HepG2 (cell line): ENCODE measurements around the gene TSN. TPM values are rescaled to one million over a fixed set of nuclear protein-coding genes. Genes with fewer than 3 reads are reported as not detected.

Experiments
- ATAC-seq: fragments of 200-7000 bp; cut with Tn5 transposase; 3 replicates; pipeline ENCODE4 v1.9.1; 2020; ENCODE audit warnings: mild to moderate bottlenecking, moderate library complexity
- BruUV-seq: library from RNA; stranded (reverse); fragments of 400-500 nt; replicated peaks from 2 replicates; lab custom pipeline; 2021; lab: Mats Ljungman, UMichigan
- CTCF ChIA-PET: fragments of 300-600 bp; formaldehyde crosslinking; extraction: SDS; loops from one replicate; lab custom pipeline; 2021; ENCODE audit warnings: low total read pairs, inconsistent platforms, low intra/inter-chr PET ratio; lab: Yijun Ruan, JAX
- POLR2A ChIA-PET: fragments of 350-600 bp; sonication (Branson Sonifier 250); formaldehyde crosslinking; loops from one replicate; lab custom pipeline; 2020; ENCODE audit warnings: antibody characterized with exemption, inconsistent platforms; lab: Yijun Ruan, JAX
- DNase-seq: peaks from one replicate; pipeline ENCODE4 v3.0.0-alpha.2; 2015; ENCODE audit warnings: low spot score
- FAIRE-seq: peaks from 3 replicates; lab custom pipeline; 2011; peaks lifted over from hg19 to GRCh38; lab: Jason Lieb, UNC
- H2AFZ ChIP-seq: one replicate; pipeline ENCODE4 v1.6.1; 2011; ENCODE audit warnings: low read length, inconsistent platforms
- H3K27ac ChIP-seq: fragments of 300-600 bp; 3 replicates; pipeline ENCODE4 v1.8.0; 2011; ENCODE audit warnings: mixed run types, mild to moderate bottlenecking, mixed read lengths, low read length, inconsistent platforms; ENCODE audit not compliant: insufficient read depth; ENCODE audit errors: extremely low read length
- H3K27me3 ChIP-seq, 2 experiments: fragments of 200-600 bp in 1 of 2; 2 replicates in 1 of 2; 3 replicates in 1 of 2; pipeline versions ENCODE4 v1.6.0 to v1.8.0; 2011; ENCODE audit warnings: low read length in 2 of 2, mild to moderate bottlenecking in 2 of 2, moderate library complexity in 2 of 2, inconsistent platforms in 1 of 2; ENCODE audit not compliant: insufficient read depth in 2 of 2, control insufficient read depth in 1 of 2
- H3K36me3 ChIP-seq, 2 experiments: fragments of 200-600 bp in 1 of 2; replicated peaks in 1 of 2; 2 replicates in 1 of 2; 3 replicates in 1 of 2; pipeline versions ENCODE4 v1.5.1 to v1.8.0; 2011; ENCODE audit warnings: low read length in 2 of 2, inconsistent platforms in 1 of 2; ENCODE audit not compliant: insufficient read depth in 2 of 2, control insufficient read depth in 1 of 2
- H3K4me1 ChIP-seq: 2 replicates; pipeline ENCODE4 v1.5.1; 2012; ENCODE audit warnings: low read length, inconsistent platforms; ENCODE audit not compliant: insufficient read depth
- H3K4me2 ChIP-seq: 2 replicates; pipeline ENCODE4 v1.6.0; 2011; ENCODE audit warnings: low read depth, low read length, inconsistent platforms
- H3K4me3 ChIP-seq, 3 experiments: fragments of 200-600 bp in 1 of 3; sonication (generic), shearing (Covaris generic) in 1 of 3; replicated peaks in 1 of 3; 2 replicates each; pipeline ENCODE4 v1.5.1; 2011 to 2016; ENCODE audit warnings: low read length in 3 of 3, inconsistent platforms in 2 of 3, low read depth in 2 of 3, mild to moderate bottlenecking in 2 of 3, control low read depth in 1 of 3, mixed read lengths in 1 of 3; ENCODE audit not compliant: insufficient read depth in 1 of 3
- H3K79me2 ChIP-seq: one replicate; pipeline ENCODE4 v1.6.1; 2011; ENCODE audit warnings: low read length, inconsistent platforms; ENCODE audit not compliant: insufficient read depth
- H3K9ac ChIP-seq: 2 replicates; pipeline ENCODE4 v1.6.0; 2011; ENCODE audit warnings: mild to moderate bottlenecking, low read depth, low read length, inconsistent platforms; ENCODE audit not compliant: insufficient read depth
- H3K9me3 ChIP-seq: 2 replicates; pipeline ENCODE4 v1.5.1; 2012; ENCODE audit warnings: mild to moderate bottlenecking, low read length
- H4K20me1 ChIP-seq: 2 replicates; pipeline ENCODE4 v1.6.0; 2011; ENCODE audit warnings: inconsistent platforms, mild to moderate bottlenecking, low read length, moderate library complexity; ENCODE audit not compliant: insufficient read depth
- ATF1 ChIP-seq: IDR thresholded peaks from 2 replicates; pipeline ENCODE4 v1.6.1; 2016; ENCODE audit warnings: mild to moderate bottlenecking, control low read depth
- ATF3 ChIP-seq: sonication (generic); formaldehyde crosslinking; IDR thresholded peaks from 2 replicates; pipeline ENCODE4 v1.4.0; 2020; ENCODE audit warnings: missing genetic modification reagents
- HNF4G ChIP-seq, 2 experiments: sonication (generic) in 1 of 2; formaldehyde crosslinking in 1 of 2; IDR thresholded peaks; 2 replicates each; pipeline versions ENCODE4 v1.4.0 to v1.6.1; 2011 to 2020; ENCODE audit warnings: borderline replicate concordance in 2 of 2, low read depth in 2 of 2, mild to moderate bottlenecking in 2 of 2, low read length in 1 of 2, missing genetic modification reagents in 1 of 2, moderate library complexity in 1 of 2
- LCORL ChIP-seq, 2 experiments: fragments of 450-650 bp in 1 of 2; sonication (generic) in 1 of 2; formaldehyde crosslinking in 1 of 2; IDR thresholded peaks; 2 replicates each; pipeline versions ENCODE4 v1.5.0 to v1.6.1; 2017 to 2020; ENCODE audit warnings: antibody characterized with exemption in 1 of 2, missing genetic modification reagents in 1 of 2
- PAX8 ChIP-seq: sonication (generic); formaldehyde crosslinking; IDR thresholded peaks from 2 replicates; pipeline ENCODE4 v1.8.0; 2022; ENCODE audit warnings: mild to moderate bottlenecking, missing genetic modification reagents, borderline replicate concordance
- RFX3 ChIP-seq: IDR thresholded peaks from 2 replicates; pipeline ENCODE4 v1.6.1; 2016; ENCODE audit warnings: missing biosample characterization, missing genetic modification reagents
- U2AF1 ChIP-seq: fragments of 200-400 bp; formaldehyde crosslinking; optimal IDR thresholded peaks from 2 replicates; pipeline ENCODE3; 2017; ENCODE audit warnings: mild to moderate bottlenecking, low read depth, low read length
- ZMYM2 ChIP-seq: sonication (generic); formaldehyde crosslinking; IDR thresholded peaks from 2 replicates; pipeline ENCODE4 v1.8.0; 2022; ENCODE audit warnings: mild to moderate bottlenecking, missing genetic modification reagents
- ZNF430 ChIP-seq: sonication (generic); formaldehyde crosslinking; IDR thresholded peaks from 2 replicates; pipeline ENCODE4 v1.9.0; 2021; ENCODE audit warnings: mild to moderate bottlenecking, missing genetic modification reagents
- ZNF530 ChIP-seq: sonication (generic); formaldehyde crosslinking; IDR thresholded peaks from 2 replicates; pipeline ENCODE4 v1.5.0; 2020; ENCODE audit warnings: low read depth, mild to moderate bottlenecking, missing genetic modification reagents
- ZNF605 ChIP-seq: sonication (generic); formaldehyde crosslinking; IDR thresholded peaks from 2 replicates; pipeline ENCODE4 v1.8.0; 2022; ENCODE audit warnings: mild to moderate bottlenecking, missing genetic modification reagents
- ZSCAN30 ChIP-seq: sonication (generic); formaldehyde crosslinking; IDR thresholded peaks from 2 replicates; pipeline ENCODE4 v1.5.0; 2020; ENCODE audit warnings: mild to moderate bottlenecking, missing genetic modification reagents
- WGBS: methylation state at CpG from one replicate; pipeline ENCODE4 v1.1.6; 2017; ENCODE audit warnings: low lambda C conversion rate; 5-methylcytosine and 5-hydroxymethylcytosine counted together
- in situ Hi-C: cut with HindIII; loops from 2 replicates; pipeline ENCODE4 v1.10.0; 2017; ENCODE audit warnings: low pct_unique_long_range_greater_than_20kb; ENCODE audit not compliant: extremely low pct_ligation_motif_present
- intact Hi-C: fragments of 100-400 bp; cut with micrococcal nuclease; formaldehyde crosslinking; loops from one replicate; pipeline ENCODE4 v1.10.0; 2022; ENCODE audit not compliant: unreplicated experiment
- polyA plus RNA-seq, 8 experiments: library from polyadenylated mRNA; depleted of rRNA in 3 of 8; stranded (reverse) in 7 of 8; unstranded in 1 of 8; fragments of >200 nt; fragmentation: Illumina TruSeq in 4 of 8; extraction: Trizol in 4 of 8; gene quantifications; 2 replicates each; pipeline versions ENCODE4 v1.2.1 to v1.2.3, GENCODE V29; 2011 to 2016; ENCODE audit warnings: low read depth in 4 of 8, missing spikeins in 1 of 8, mixed read lengths in 1 of 8; ENCODE audit not compliant: insufficient read depth in 1 of 8
- total RNA-seq, 5 experiments: library from RNA; depleted of rRNA; stranded (reverse); fragments of >200 nt; fragmentation: Illumina TruSeq; extraction: Trizol; gene quantifications; 2 replicates each; pipeline ENCODE4 v1.2.3, GENCODE V29; 2016; ENCODE audit warnings: low read depth in 1 of 5
- TF ChIP-seq, protein P1 (sequence below): sonication (generic); formaldehyde crosslinking; conservative IDR thresholded peaks from 2 replicates; pipeline ENCODE4 v1.4.0; 2020; ENCODE audit warnings: missing genetic modification reagents

TSN gene
- total and polyA plus RNA-seq, 2 of the 13 experiments (the other 11 are each of a cell fraction or from before 2014, with no cell fraction given): 56.4 to 115 TPM

DNA sequence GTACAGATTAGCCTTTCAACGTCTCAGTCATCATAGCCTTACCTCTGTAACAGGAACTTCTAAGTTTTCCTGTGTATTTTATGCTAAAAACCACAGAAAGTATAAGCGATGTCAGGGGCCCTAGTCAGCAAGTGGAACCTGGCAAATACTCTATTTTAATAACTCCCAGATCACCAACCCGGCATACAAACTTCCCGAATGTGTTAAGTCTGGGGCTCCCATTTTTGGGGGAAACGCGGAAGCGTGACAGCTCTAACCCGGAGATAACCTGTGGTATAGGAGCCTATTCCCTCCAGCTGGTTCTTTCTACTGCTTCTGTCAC lies 19.4 kb upstream of the TSN start:
- DNase-seq (no peak), ATAC-seq (no peak), FAIRE-seq (no peak)
- WGBS: under 1% methylated on average over 8 of the region's 8 CpGs
- ChIA-PET CTCF (no interaction called here), POLR2A (interaction anchor here (0.6 to 4.1 kb wide), 14 partner anchors 9 to 206 kb away, joined by 3 to 44 read pairs (median 7); partner anchors contain the start of genes CLASP1, RNU4ATAC and TSN)
- H3K4me1 ChIP-seq: peaks cover 27% of the 10 kb centered on the region
- H2AFZ ChIP-seq: no peak overlapping the region
- H3K36me3 ChIP-seq: peaks cover 5 to 25% of the 10 kb centered on the region in 2 experiments
- peak overlapping the region; percentile 67 for H3K4me2 ChIP-seq
- no peaks in the 10 kb centered on the region for H3K9me3 ChIP-seq
- peak overlapping the region; percentile 66 for H3K27ac ChIP-seq
- H3K4me3 ChIP-seq: peak overlapping the region; percentile 87 to 100 (median 91)
- H3K9ac ChIP-seq: peak overlapping the region; percentile 82
- TF ChIP-seq, protein P1, sequence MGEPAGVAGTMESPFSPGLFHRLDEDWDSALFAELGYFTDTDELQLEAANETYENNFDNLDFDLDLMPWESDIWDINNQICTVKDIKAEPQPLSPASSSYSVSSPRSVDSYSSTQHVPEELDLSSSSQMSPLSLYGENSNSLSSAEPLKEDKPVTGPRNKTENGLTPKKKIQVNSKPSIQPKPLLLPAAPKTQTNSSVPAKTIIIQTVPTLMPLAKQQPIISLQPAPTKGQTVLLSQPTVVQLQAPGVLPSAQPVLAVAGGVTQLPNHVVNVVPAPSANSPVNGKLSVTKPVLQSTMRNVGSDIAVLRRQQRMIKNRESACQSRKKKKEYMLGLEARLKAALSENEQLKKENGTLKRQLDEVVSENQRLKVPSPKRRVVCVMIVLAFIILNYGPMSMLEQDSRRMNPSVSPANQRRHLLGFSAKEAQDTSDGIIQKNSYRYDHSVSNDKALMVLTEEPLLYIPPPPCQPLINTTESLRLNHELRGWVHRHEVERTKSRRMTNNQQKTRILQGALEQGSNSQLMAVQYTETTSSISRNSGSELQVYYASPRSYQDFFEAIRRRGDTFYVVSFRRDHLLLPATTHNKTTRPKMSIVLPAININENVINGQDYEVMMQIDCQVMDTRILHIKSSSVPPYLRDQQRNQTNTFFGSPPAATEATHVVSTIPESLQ (CRISPR knock-in tag): 0 out of 2 replicates have a peak, but pooled peaks have one; percentile 2
- peak; percentile 71; the same call in 1 of the 2 replicates for TF ChIP-seq ZNF605
- 0 out of 2 replicates have a peak, but pooled peaks have one; percentile 16 for TF ChIP-seq ATF1 (CRISPR knock-in tag)
- TF ChIP-seq RFX3 (CRISPR knock-in tag): no peak
- TF ChIP-seq ATF3: no peak
- 0 out of 2 replicates have a peak, but pooled peaks have one; percentile 12 for TF ChIP-seq PAX8
- no peak for TF ChIP-seq LCORL (IDR thresholded peaks at IDR 0.05)
- TF ChIP-seq LCORL (CRISPR knock-in tag; IDR thresholded peaks at IDR 0.05): peak; percentile 20
- TF ChIP-seq ZNF530 (CRISPR knock-in tag): no peak
- TF ChIP-seq ZNF430 (CRISPR knock-in tag): peak; percentile 74; the same call in 1 of the 2 replicates
- TF ChIP-seq HNF4G (IDR thresholded peaks at IDR 0.05; ENCODE audit: borderline replicate concordance, low read depth, low read length): no peak
- no peak for TF ChIP-seq HNF4G (CRISPR knock-in tag; IDR thresholded peaks at IDR 0.05; ENCODE audit: borderline replicate concordance, low read depth)
- TF ChIP-seq U2AF1: no peak
- 0 out of 2 replicates have a peak, but pooled peaks have one; percentile 68 for TF ChIP-seq ZSCAN30 (CRISPR knock-in tag)
- 0 out of 2 replicates have a peak, but pooled peaks have one; percentile 27 for TF ChIP-seq ZMYM2 (CRISPR knock-in tag)
- H4K20me1 ChIP-seq: 0 out of 2 replicates have a peak, but pooled peaks cover 3% of the 10 kb centered on the region
- in situ Hi-C loops (no loop called here), intact Hi-C loops (loop anchor here (2.0 to 5.0 kb wide), 2 partner anchors 19 to 204 kb away; partner anchors contain the start of genes RNU4ATAC and TSN)
- H3K27me3 ChIP-seq: peaks cover 2 to 20% of the 10 kb centered on the region in 2 experiments; a peak in 2 of 5 replicates
- peaks cover 23% of the 10 kb centered on the region for H3K79me2 ChIP-seq
- TSS peak; percentile 70 for BruUV-seq
